H9 (cell line): ENCODE data around the gene ZNF727. TPM values are rescaled to one million over a fixed set of nuclear protein-coding genes. Genes with fewer than 3 reads are reported as not detected.
"Not testable (repeated sequence)": the region's sequence is repeated elsewhere in the genome, so short reads cannot be mapped to it uniquely, and the experiment has no call there.

Source experiments
- DNase-seq: peaks from one replicate; pipeline ENCODE4 v3.0.0-alpha.2; 2017
- H2AFZ ChIP-seq: one replicate; pipeline ENCODE4 v1.6.1; 2013; ENCODE audit warnings: mild to moderate bottlenecking, low read length, control low read depth, moderate library complexity
- H2AK5ac ChIP-seq: 2 replicates; pipeline ENCODE4 v1.6.1; 2013; ENCODE audit warnings: low read length, control low read depth, mixed read lengths; ENCODE audit not compliant: insufficient read length
- H2BK120ac ChIP-seq: one replicate; pipeline ENCODE4 v1.6.1; 2013; ENCODE audit warnings: low read depth, mild to moderate bottlenecking, low read length, control low read depth, inconsistent platforms; ENCODE audit not compliant: poor library complexity, severe bottlenecking
- H2BK12ac ChIP-seq: 2 replicates; pipeline ENCODE4 v1.6.1; 2013; ENCODE audit warnings: low read length, control low read depth, mixed read lengths, low read depth; ENCODE audit not compliant: insufficient read length
- H2BK15ac ChIP-seq: 2 replicates; pipeline ENCODE4 v1.6.1; 2013; ENCODE audit warnings: low read depth, low read length, control low read depth
- H2BK20ac ChIP-seq: one replicate; pipeline ENCODE4 v1.6.1; 2013; ENCODE audit warnings: low read depth, mild to moderate bottlenecking, low read length, control low read depth, inconsistent platforms; ENCODE audit not compliant: poor library complexity, severe bottlenecking
- H2BK5ac ChIP-seq: 2 replicates; pipeline ENCODE4 v1.6.1; 2013; ENCODE audit warnings: low read length, control low read depth, mixed read lengths; ENCODE audit not compliant: insufficient read length
- H3K14ac ChIP-seq: 2 replicates; pipeline ENCODE4 v1.6.1; 2013; ENCODE audit warnings: low read length, control low read depth; ENCODE audit not compliant: insufficient read depth
- H3K18ac ChIP-seq: 2 replicates; pipeline ENCODE4 v1.6.1; 2013; ENCODE audit warnings: low read depth, mild to moderate bottlenecking, mixed read lengths, low read length, control low read depth; ENCODE audit not compliant: insufficient read length
- H3K23ac ChIP-seq: 2 replicates; pipeline ENCODE4 v1.6.1; 2013; ENCODE audit warnings: low read length, control low read depth, mixed read lengths, low read depth; ENCODE audit not compliant: insufficient read length
- H3K23me2 ChIP-seq: 2 replicates; pipeline ENCODE4 v1.6.1; 2013; ENCODE audit warnings: low read depth, mild to moderate bottlenecking, mixed read lengths, low read length, control low read depth; ENCODE audit not compliant: insufficient read length, poor library complexity, severe bottlenecking
- H3K27ac ChIP-seq: 2 replicates; pipeline ENCODE4 v1.5.1; 2013; ENCODE audit warnings: low read length, control low read depth, mixed read lengths, low read depth; ENCODE audit not compliant: insufficient read length
- H3K27me3 ChIP-seq: 2 replicates; pipeline ENCODE4 v1.6.1; 2013; ENCODE audit warnings: low read length, control low read depth, inconsistent platforms; ENCODE audit not compliant: insufficient read depth
- H3K4ac ChIP-seq: 2 replicates; pipeline ENCODE4 v1.6.1; 2013; ENCODE audit warnings: low read depth, mild to moderate bottlenecking, control low read depth, inconsistent platforms, low read length, moderate library complexity
- H3K4me1 ChIP-seq: 2 replicates; pipeline ENCODE4 v1.6.1; 2013; ENCODE audit warnings: low read length, control low read depth, inconsistent platforms; ENCODE audit not compliant: insufficient read depth
- H3K4me2 ChIP-seq: 2 replicates; pipeline ENCODE4 v1.6.1; 2013; ENCODE audit warnings: low read length, control low read depth, mixed read lengths; ENCODE audit not compliant: insufficient read length, insufficient read depth
- H3K56ac ChIP-seq: 2 replicates; pipeline ENCODE4 v1.6.1; 2013; ENCODE audit warnings: low read depth, mild to moderate bottlenecking, mixed read lengths, low read length, control low read depth; ENCODE audit not compliant: insufficient read length
- H3K79me1 ChIP-seq: 2 replicates; pipeline ENCODE4 v1.6.1; 2013; ENCODE audit warnings: low read depth, mild to moderate bottlenecking, moderate library complexity, low read length, control low read depth, inconsistent platforms; ENCODE audit not compliant: insufficient read depth, poor library complexity, severe bottlenecking
- H3K79me2 ChIP-seq: 2 replicates; pipeline ENCODE4 v1.6.1; 2013; ENCODE audit warnings: low read length, control low read depth, inconsistent platforms; ENCODE audit not compliant: insufficient read depth
- H3K9ac ChIP-seq: 2 replicates; pipeline ENCODE4 v1.6.1; 2013; ENCODE audit warnings: low read length, control low read depth, mixed read lengths; ENCODE audit not compliant: insufficient read length; ENCODE audit errors: extremely low read depth
- H3K9me3 ChIP-seq: one replicate; pipeline ENCODE4 v1.6.1; 2013; ENCODE audit warnings: low read depth, low read length, inconsistent platforms; ENCODE audit not compliant: control insufficient read depth
- H3T11ph ChIP-seq: one replicate; pipeline ENCODE4 v1.6.1; 2013; ENCODE audit warnings: mild to moderate bottlenecking, low read length, control low read depth, inconsistent platforms
- H4K20me1 ChIP-seq: one replicate; pipeline ENCODE4 v1.6.1; 2013; ENCODE audit not compliant: control insufficient read depth, insufficient read length, insufficient read depth
- H4K5ac ChIP-seq: 2 replicates; pipeline ENCODE4 v1.6.1; 2013; ENCODE audit warnings: low read depth, mild to moderate bottlenecking, mixed read lengths, low read length, control low read depth; ENCODE audit not compliant: insufficient read length
- H4K8ac ChIP-seq: replicated peaks from 2 replicates; pipeline ENCODE4 v1.6.1; 2013; ENCODE audit warnings: low read length, control low read depth, mixed read lengths, low read depth; ENCODE audit not compliant: insufficient read length
- H4K91ac ChIP-seq: 2 replicates; pipeline ENCODE4 v1.6.1; 2013; ENCODE audit warnings: low read depth, mild to moderate bottlenecking, moderate library complexity, mixed read lengths, low read length, control low read depth; ENCODE audit not compliant: insufficient read length
- H3K27ac Mint-ChIP-seq, 3 experiments: 2 replicates in 2 of 3; 3 replicates in 1 of 3; pipeline ENCODE4 v1.8.0; 2020 to 2021; ENCODE audit warnings: mixed read lengths in 3 of 3, mild to moderate bottlenecking in 1 of 3, moderate library complexity in 1 of 3
- H3K27me3 Mint-ChIP-seq: 2 replicates; pipeline ENCODE4 v1.8.0; 2021; ENCODE audit warnings: low read depth, mild to moderate bottlenecking, moderate library complexity, mixed read lengths
- H3K36me3 Mint-ChIP-seq, 3 experiments: 2 replicates in 2 of 3; 3 replicates in 1 of 3; pipeline ENCODE4 v1.8.0; 2020 to 2021; ENCODE audit warnings: low read depth in 3 of 3, mixed read lengths in 3 of 3; ENCODE audit not compliant: insufficient read depth in 1 of 3
- H3K4me1 Mint-ChIP-seq, 2 experiments: 2 replicates each; pipeline ENCODE4 v1.8.0; 2020; ENCODE audit warnings: mixed read lengths in 2 of 2
- H3K4me3 Mint-ChIP-seq, 2 experiments: 2 replicates in 1 of 2; 3 replicates in 1 of 2; pipeline ENCODE4 v1.8.0; 2020 to 2021; ENCODE audit warnings: mild to moderate bottlenecking in 2 of 2, mixed read lengths in 2 of 2, moderate library complexity in 1 of 2
- H3K9me3 Mint-ChIP-seq, 2 experiments: 2 replicates in 1 of 2; 3 replicates in 1 of 2; pipeline ENCODE4 v1.8.0; 2020; ENCODE audit warnings: mild to moderate bottlenecking in 2 of 2, mixed read lengths in 2 of 2, moderate library complexity in 1 of 2
- WGBS: extraction: QIAGEN DNeasy Blood & Tissue Kit; methylation state at CpG from one replicate; pipeline ENCODE4 v1.1.7; 2013; ENCODE audit warnings: missing lambda C conversion rate, low lambda C conversion rate, mixed read lengths; ENCODE audit not compliant: insufficient read length; ENCODE audit errors: extremely low coverage; 5-methylcytosine and 5-hydroxymethylcytosine counted together
- total RNA-seq: library from RNA; stranded (reverse); gene quantifications from 2 replicates; pipeline ENCODE4 v1.2.1, GENCODE V29; 2021
- TF ChIP-seq, protein P1 (sequence below): fragments of 200-600 bp; sonication (generic); conservative IDR thresholded peaks from 3 replicates; pipeline ENCODE4 v1.8.0; 2021; ENCODE audit warnings: antibody characterized with exemption, mild to moderate bottlenecking

Gene ZNF727
- total RNA-seq, 1 experiment from 2014 or later, result not detected

DNA sequence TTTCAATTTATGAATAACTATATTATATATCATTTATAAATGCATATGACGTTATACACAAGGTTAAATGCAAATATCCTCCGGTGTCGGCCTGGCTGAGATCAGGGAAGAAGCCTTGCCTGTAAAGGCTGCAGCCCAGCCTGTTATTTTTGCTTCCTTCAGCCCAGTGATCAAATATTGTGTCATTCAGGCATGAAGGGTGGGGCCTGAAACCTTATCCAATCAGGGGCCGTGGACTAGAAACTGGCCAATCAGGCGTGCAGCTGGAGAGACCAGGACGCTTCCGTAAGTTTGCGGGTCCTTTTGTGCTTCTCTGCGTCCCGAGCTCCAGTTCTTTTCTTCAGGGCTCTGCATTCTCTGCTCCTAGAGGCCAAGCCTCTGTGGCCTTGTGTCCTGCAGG, 46.7 kb upstream of the ZNF727 start, which contains the start of gene ZNF722:
TSS of gene ZNF722 (plus strand) at position 301 of the 400 bp plus-strand sequence. CDS start 113 bp downstream, outside the sequence.
- H3K9me3 ChIP-seq, result peaks cover 53% of the 10 kb centered on the region

DNA sequence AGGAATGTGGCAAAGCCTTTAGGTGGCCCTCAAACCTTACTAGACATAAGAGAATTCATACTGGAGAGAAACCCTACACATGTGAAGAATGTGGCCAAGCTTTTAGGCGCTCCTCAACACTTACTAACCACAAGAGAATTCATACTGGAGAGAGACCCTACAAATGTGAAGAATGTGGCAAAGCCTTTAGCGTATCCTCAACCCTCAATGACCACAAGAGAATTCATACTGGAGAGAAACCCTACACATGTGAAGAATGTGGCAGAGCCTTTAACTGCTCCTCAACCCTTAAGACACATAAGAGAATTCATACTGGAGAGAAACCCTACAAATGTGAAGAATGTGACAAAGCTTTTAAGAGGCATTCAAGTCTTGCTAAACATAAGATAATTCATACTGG, 29.7 kb upstream of the ZNF727 start:
- not testable (repeated sequence) for H4K91ac ChIP-seq, H3K4me2 ChIP-seq, H2BK5ac ChIP-seq, H3K4me1 Mint-ChIP-seq, H2AK5ac ChIP-seq, DNase-seq, H4K8ac ChIP-seq, H2BK20ac ChIP-seq, H3K9ac ChIP-seq, H3K18ac ChIP-seq, H2BK15ac ChIP-seq, H3K27ac Mint-ChIP-seq, H4K20me1 ChIP-seq, H3K14ac ChIP-seq, H3K79me2 ChIP-seq, H3K27me3 ChIP-seq, H2BK120ac ChIP-seq, H3T11ph ChIP-seq, H3K4me3 Mint-ChIP-seq, H2BK12ac ChIP-seq, H3K56ac ChIP-seq, H3K23ac ChIP-seq, H3K4me1 ChIP-seq, H3K27ac ChIP-seq, H3K27me3 Mint-ChIP-seq, H4K5ac ChIP-seq, H3K79me1 ChIP-seq, H3K4ac ChIP-seq, H2AFZ ChIP-seq, H3K23me2 ChIP-seq
- peaks cover 31% of the 10 kb centered on the region for H3K9me3 ChIP-seq
- Mint-ChIP-seq H3K9me3 (peaks cover 74 to 84% of the 10 kb centered on the region in 2 experiments), H3K36me3 (peaks cover 11 to 22% (median 19%) of the 10 kb centered on the region in 3 experiments; a peak in 6 of 7 replicates)
- WGBS, result no CpG with 5 or more reads among the region's 2 CpGs

More for the DNA sequence above, 46.7 kb upstream of the ZNF727 start, which contains the start of gene ZNF722:
- H3K27me3 ChIP-seq, result no peaks in the 10 kb centered on the region
- H3K23ac ChIP-seq, result no peak within 1 kb of the TSS
- Mint-ChIP-seq H3K27ac (no peak within 1 kb of the TSS), H3K36me3 (peaks cover 4 to 12% (median 8%) of the 10 kb centered on the region in 3 experiments; a peak in 6 of 7 replicates), H3K27me3 (peaks cover 4% of the 10 kb centered on the region; the same call in 1 of the 2 replicates), H3K4me1 (no peaks in the 10 kb centered on the region), H3K9me3 (peaks cover 81 to 96% of the 10 kb centered on the region in 2 experiments), H3K4me3 (no peak within 1 kb of the TSS)
- WGBS, result no CpG with 5 or more reads among the region's 10 CpGs
- no peak within 1 kb of the TSS for H3T11ph ChIP-seq
- TF ChIP-seq, protein P1, sequence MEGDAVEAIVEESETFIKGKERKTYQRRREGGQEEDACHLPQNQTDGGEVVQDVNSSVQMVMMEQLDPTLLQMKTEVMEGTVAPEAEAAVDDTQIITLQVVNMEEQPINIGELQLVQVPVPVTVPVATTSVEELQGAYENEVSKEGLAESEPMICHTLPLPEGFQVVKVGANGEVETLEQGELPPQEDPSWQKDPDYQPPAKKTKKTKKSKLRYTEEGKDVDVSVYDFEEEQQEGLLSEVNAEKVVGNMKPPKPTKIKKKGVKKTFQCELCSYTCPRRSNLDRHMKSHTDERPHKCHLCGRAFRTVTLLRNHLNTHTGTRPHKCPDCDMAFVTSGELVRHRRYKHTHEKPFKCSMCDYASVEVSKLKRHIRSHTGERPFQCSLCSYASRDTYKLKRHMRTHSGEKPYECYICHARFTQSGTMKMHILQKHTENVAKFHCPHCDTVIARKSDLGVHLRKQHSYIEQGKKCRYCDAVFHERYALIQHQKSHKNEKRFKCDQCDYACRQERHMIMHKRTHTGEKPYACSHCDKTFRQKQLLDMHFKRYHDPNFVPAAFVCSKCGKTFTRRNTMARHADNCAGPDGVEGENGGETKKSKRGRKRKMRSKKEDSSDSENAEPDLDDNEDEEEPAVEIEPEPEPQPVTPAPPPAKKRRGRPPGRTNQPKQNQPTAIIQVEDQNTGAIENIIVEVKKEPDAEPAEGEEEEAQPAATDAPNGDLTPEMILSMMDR, result no peak
- no peak within 1 kb of the TSS for H2BK20ac ChIP-seq
- no peak within 1 kb of the TSS for H3K9ac ChIP-seq
- DNase-seq, result no peak
- no peak within 1 kb of the TSS for H4K91ac ChIP-seq
- H4K20me1 ChIP-seq, result no peaks in the 10 kb centered on the region
- no peaks in the 10 kb centered on the region for H3K79me1 ChIP-seq
- no peaks in the 10 kb centered on the region for H3K79me2 ChIP-seq
- H3K4ac ChIP-seq, result no peak within 1 kb of the TSS
- no peak within 1 kb of the TSS for H3K14ac ChIP-seq
- no peak within 1 kb of the TSS for H4K5ac ChIP-seq
- H2BK5ac ChIP-seq, result no peak within 1 kb of the TSS
- no peak within 1 kb of the TSS for H3K56ac ChIP-seq
- no peaks in the 10 kb centered on the region for H3K23me2 ChIP-seq
- H2AFZ ChIP-seq, result no peak within 1 kb of the TSS
- H3K18ac ChIP-seq, result no peak within 1 kb of the TSS
- H3K4me1 ChIP-seq, result no peaks in the 10 kb centered on the region
- no peak within 1 kb of the TSS for H2AK5ac ChIP-seq
- no peak within 1 kb of the TSS for H4K8ac ChIP-seq
- H2BK12ac ChIP-seq, result no peak within 1 kb of the TSS
- no peak within 1 kb of the TSS for H2BK15ac ChIP-seq
- no peak within 1 kb of the TSS for H3K27ac ChIP-seq
- H3K4me2 ChIP-seq, result no peak within 1 kb of the TSS
- no peak within 1 kb of the TSS for H2BK120ac ChIP-seq
